ENCODE measurements around the gene SUSD3.
A peak's percentile ranks its signal among the peaks of the same experiment; 100 is the strongest.

The SUSD3 gene

DNA sequence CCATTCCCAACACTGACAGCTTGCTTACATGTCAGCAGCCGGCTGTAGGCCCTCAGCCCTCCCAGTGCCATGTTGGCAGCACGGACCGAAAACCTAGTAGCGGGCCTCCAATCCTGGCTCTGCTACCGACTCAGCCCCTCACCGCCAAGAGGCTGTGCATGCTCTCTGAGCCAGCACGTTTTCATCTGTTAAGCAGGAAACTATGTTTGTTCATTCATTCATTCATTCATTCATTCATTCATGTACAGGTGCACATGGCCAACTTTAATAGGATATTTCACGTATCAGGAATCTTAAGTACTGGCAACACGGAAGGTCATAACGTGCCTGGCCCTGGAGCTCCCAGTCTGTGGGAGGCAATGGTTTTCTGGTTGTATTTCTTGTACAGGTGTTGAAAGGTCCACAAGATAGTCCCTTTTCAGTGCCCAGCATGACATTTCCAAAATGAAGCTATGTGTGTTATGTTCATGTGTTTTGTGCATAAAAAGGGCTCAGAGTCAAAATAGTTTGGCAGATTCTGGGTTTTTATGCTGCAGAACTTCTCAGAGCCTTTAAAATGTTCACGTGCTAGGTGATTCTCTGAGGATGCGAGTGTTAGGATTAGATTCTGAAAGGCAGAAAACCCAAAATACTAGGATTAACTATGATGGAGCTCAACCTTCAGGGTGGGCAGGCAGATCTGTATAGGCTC lies 17.7 kb downstream of the SUSD3 start:
- no peak for DNase-seq (ENCODE audit: low read depth in 2 of 2)

DNA sequence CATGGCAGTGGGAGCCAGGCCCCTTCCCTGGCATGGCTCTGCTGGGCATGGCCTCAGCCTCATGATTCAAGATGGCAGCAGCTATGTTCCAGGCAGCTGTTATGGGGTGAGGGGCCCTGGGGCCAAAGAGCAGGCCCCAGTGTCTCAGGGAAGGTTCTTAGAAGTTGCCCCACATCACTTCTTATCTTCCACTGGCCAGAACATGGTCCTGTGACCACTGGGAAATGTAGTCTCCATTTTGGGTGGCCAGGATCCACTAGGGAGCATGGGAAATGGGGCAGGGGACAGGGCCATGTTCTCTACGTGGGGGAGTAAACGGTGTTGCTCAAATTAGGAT lies 18.3 kb downstream of the SUSD3 start:
- DNase-seq (ENCODE audit: low read depth in 2 of 2), result no peak

DNA sequence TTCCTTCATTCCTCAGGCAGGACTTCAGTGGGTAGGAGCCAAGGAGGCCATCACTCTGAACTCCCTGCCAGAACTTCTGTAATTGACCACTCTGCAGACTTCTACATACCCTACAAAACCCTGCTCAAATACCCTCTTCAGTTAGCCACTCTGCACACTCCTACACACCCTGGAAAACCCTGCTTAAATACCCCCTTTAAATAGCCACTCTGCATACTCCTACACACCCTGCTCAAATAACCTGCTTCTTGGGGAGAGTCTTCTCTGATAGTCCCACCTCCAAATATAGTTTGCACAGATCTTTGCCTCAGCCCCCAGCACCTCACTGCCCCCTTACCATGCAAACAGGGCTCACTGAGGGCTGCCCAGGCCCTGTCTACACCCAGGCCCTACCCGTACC lies 18.9 kb downstream of the SUSD3 start:
- DNase-seq (ENCODE audit: low read depth in 2 of 2), result no peak

GRCh38 chr9:93077811-93078210 lies 19.3 kb downstream of the SUSD3 start:
- no peak for DNase-seq (ENCODE audit: low read depth in 2 of 2)

- DNase-seq (ENCODE audit: low read depth in 2 of 2), result no peak
Measured at GRCh38 chr9:93079371-93079770, 20.9 kb downstream of the SUSD3 start.

DNA sequence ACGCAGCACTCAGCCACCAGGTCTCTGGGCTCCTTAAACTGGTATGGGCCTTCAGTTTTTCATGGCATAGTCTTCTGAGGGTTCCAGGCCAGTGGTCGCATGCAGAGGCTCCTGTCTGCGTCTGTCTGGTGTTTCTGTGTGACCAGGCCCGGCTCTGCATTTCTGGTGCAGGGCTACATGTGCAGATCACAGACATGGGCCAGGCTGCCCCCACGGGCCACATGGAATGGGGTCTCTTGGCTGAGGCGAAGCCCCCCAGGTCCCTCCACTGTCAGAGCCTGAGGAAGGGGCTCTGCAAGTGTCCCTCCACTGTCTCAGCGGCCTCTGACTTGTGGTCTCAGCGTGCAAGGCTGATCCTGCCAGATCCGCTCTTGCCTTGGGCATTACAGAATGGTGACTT lies 21.9 kb downstream of the SUSD3 start:
- DNase-seq (ENCODE audit: low read depth in 2 of 2), result no peak

DNA sequence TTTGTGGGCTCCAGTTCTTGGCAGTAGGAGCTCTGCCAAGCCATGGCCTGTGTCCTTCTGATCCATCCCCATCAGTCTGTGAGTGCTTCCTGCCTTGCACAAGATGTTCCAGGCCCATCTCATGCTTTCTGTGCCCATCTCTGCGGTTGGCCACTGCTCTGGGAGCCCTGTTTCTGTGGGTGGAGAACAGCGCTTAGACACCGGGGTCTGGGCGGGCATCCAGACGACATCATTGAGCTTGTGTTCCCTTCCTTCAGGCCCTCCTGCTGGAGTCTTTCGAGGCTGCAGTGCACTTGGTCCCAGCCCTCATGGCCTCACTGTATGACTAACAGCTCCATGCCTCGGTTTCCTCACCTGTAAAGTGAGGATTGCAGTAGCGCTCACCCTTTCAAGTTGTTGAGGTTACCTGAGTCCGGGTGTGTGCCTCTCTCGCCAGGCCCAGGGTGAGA lies 22.6 kb downstream of the SUSD3 start:
- DNase-seq (ENCODE audit: low read depth in 2 of 2), result no peak

DNA sequence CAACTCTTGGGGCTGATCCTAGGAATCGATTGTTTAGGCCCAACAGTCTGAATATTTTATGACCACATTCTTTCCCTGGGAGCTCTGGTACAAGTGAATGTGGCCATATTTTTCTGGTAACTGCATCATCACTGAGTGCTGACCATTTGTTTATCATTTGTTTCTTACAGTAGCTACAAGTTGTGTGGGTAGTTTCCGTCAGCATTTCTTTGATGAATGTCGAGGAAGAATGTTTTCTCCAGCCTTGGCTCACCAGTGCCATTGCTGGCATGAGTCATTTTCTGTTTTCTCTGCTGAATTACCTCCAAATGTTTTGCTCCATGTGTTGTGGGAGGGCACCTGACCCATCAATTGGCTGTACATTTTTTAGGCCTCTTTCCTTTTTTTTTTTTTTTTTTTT lies 23.4 kb downstream of the SUSD3 start:
- no peak for DNase-seq (ENCODE audit: low read depth in 2 of 2)

- no peak for DNase-seq (ENCODE audit: low read depth in 2 of 2)
Measured at GRCh38 chr9:93082841-93083411, 24.4 kb downstream of the SUSD3 start.

GRCh38 chr9:93083592-93084470 lies 25.3 kb downstream of the SUSD3 start:
- DNase-seq (ENCODE audit: low read depth in 2 of 2), result no peak

GRCh38 chr9:93084471-93084881 lies 26.0 kb downstream of the SUSD3 start:
- DNase-seq (ENCODE audit: low read depth in 2 of 2), result no peak

- no peak for DNase-seq (ENCODE audit: low read depth in 2 of 2)
Measured at GRCh38 chr9:93085676-93086075, 27.2 kb downstream of the SUSD3 start.

- no peak for DNase-seq (ENCODE audit: low read depth in 2 of 2)
Measured at GRCh38 chr9:93086447-93087224, 28.1 kb downstream of the SUSD3 start.

DNA sequence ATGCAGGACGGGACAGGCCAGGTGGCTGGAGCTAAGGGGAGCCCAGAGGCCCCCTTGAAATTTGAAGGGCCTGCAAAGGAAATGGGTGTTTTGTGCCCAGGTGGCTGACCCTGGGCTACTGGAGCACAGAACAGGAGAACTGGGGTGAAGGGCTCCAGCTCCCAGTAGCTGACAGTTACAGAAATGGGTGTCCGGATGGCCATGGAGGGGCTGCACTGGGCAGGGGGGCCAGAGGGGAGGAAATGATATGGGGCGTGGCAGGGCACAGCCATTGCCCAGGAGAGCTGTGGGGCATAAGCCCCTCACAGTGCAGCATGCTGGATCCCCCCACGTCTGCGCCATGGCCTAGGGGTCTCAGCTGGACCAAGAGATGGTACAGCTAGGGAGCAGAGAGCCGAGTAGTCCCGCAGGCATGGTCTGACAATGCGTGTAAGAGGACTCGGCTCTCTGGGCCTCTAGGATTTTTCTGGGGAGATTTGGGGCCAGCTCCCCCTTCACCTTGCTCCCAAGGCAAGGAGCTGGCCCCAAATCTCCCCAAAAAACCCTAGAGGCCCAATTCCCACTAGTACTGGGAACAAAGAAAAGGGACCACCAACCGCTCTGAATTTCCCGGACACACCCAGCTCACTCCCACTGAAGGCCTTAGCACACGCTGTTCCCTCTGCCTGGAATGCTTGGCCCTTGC lies 29.6 kb downstream of the SUSD3 start:
- DNase-seq (ENCODE audit: low read depth in 2 of 2), result no peak

GRCh38 chr9:93088656-93089015 lies 30.1 kb downstream of the SUSD3 start:
- DNase-seq (ENCODE audit: low read depth in 2 of 2), result no peak

DNA sequence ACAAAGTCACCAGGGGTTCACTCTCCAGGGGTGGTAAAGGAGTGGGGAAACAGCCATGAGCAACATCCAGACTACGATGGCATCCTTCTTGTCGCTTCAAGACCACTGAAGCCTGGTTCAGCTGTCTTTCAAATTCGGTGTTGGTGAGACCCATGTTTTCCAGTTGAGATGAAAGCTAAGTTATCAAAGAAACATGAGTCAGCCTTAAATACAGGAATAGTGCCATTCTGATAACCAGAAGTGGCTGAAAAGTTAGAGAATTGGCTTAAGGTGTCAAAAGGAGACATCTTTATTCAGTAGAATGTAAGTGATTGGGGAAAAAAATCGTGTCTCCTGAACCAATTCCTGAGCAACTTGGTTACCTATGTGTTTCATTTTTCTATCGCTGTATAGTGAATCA lies 30.5 kb downstream of the SUSD3 start:
- no peak for DNase-seq (ENCODE audit: low read depth in 2 of 2)

DNA sequence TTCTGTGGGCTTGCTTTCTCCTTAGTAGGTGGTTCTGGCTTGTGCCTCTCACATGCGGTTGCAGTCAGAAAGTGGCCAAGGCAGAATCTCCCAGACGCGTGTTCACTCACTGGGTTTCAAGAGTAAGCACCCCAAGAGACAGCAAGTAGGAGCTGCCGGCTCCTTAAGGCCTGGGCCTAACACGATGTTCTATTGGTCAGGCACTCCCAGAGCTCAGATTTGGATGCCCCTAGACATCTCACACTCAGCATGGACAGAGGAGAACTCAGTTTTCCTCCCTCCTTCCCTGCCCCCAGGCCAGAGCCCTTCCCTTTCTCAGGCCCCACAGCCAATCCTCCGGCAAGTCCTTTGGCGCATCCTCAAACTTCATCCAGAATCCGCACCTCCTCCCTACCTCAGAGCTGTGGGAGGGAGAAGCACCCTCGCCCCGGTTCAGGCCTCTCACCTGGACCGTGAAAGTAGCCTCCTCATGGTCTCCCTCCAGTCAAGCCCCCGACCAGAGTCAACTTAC lies 31.0 kb downstream of the SUSD3 start:
- no peak for DNase-seq (ENCODE audit: low read depth in 2 of 2)

DNA sequence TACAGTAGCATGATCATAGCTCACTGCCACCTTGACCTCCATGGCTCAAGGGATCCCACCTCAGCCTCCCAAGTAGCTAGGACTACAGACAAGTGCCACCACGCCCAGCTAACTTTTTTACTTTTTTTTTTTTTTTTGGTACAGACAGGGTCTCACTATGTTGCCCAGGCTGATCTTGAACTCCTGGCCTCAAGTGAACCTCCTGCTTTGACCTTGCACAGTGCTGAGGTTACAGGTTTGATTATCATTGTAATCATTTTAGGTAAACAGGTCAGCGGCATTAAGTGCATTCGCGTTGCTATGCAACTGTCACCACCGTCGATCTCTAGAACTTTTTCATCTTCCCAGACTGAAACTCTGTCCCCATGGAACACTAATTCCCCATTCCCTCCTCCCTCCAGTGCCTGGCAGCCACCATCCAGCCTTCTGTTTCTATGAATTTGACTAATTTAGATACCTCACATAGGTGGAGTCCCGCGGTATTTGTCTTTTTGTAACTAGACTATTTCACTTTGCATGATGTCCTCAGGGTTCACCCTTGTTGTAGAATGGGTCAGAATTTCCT lies 31.7 kb downstream of the SUSD3 start:
- no peak for DNase-seq (ENCODE audit: low read depth in 2 of 2)

DNA sequence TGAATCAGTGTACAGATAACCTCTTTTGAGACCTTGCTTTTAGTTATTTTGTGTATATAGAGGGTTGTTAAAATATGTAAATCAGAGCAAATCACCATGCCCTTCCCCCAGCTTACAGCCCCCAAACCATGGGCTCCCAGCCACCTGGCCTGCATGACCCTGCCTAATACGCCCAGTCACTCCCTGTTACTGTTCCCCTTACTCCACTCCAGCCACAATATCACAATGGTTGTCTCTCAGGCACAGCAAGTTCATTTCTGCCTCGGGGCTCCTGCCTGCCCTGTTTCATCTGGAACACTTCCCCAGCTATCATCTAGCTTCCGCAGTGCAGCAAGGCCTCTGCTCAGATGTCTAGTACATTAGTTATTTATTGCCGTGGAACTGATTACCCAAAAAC lies 32.6 kb downstream of the SUSD3 start:
- DNase-seq (ENCODE audit: low read depth in 2 of 2), result no peak

DNA sequence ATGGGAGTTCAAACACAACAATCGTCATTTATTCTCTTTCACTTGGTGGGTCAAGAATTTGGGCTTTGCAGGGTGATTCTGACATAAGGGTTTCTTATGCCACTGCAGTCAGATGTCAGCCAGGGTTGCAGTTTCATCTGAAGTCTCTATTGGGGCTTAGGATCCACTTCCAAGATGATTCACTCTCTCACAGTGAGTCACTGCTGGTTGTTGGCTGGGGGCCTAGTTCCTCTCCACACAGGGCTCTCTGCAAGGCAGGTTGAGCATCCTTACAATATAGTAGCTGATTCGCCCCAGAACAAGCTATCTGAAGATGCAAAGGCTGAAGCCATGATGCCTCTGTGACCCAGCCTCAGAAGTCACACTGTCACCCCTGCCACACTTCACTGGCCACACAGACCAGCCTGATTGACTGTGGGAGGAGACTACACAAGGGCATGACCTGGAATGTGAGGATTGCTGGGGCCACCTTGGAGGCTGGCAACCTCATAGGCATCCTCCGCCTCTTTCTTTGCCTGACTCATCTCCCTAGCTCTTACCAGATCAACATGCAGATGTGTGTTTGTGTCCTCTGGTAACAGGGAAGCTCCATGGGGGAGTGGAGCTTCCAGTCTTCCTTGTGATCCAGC lies 33.1 kb downstream of the SUSD3 start:
- DNase-seq (ENCODE audit: low read depth in 2 of 2), result peak; percentile 44 to 47

All from fibroblast of skin of left biceps (primary cell).